HG03025 (cell line): ENCODE measurements around the gene VRTN.
"Not testable (repeated sequence)": the region's sequence is repeated elsewhere in the genome, so short reads cannot be mapped to it uniquely, and the experiment has no call there.

ENCODE experiments used
- ATAC-seq: cut with Tn5 transposase; IDR thresholded peaks from one replicate; pipeline ENCODE4 v1.9.1; 2021; ENCODE audit warnings: mild to moderate bottlenecking, moderate library complexity; ENCODE audit not compliant: unreplicated experiment, low FRiP score

VRTN gene, protein sequence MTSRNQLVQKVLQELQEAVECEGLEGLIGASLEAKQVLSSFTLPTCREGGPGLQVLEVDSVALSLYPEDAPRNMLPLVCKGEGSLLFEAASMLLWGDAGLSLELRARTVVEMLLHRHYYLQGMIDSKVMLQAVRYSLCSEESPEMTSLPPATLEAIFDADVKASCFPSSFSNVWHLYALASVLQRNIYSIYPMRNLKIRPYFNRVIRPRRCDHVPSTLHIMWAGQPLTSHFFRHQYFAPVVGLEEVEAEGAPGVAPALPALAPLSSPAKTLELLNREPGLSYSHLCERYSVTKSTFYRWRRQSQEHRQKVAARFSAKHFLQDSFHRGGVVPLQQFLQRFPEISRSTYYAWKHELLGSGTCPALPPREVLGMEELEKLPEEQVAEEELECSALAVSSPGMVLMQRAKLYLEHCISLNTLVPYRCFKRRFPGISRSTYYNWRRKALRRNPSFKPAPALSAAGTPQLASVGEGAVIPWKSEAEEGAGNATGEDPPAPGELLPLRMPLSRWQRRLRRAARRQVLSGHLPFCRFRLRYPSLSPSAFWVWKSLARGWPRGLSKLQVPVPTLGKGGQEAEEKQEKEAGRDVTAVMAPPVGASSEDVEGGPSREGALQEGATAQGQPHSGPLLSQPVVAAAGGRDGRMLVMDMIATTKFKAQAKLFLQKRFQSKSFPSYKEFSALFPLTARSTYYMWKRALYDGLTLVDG

DNA sequence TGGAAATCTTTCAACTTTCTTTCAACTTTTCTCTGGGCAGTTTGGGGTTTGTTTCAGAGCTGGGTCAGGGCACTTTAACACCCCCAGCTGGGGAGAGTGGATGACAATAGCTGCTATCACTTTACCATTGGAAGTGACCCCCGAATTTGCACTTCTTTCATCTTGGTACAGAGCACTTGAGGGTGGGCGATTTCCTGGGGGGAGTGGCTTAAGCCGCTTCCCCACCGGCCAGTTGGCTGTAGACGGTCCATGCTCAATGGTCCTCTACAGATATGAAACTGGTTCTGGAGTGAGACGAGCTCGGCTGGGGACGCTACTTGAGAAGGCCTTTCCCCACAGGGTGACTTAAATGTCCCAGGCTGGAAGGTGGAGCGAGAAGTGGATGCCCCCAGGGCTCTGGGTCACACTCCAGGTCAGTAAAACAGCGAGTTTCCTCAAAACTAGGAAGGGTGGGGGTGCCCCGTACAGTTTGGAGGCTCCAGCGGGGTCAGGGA is at the start of gene VRTN:
Gene VRTN, plus strand, starts transcription at position 231 of the 494 bp plus-strand sequence. CDS start 8,313 bp downstream, outside the sequence.
- no peak for ATAC-seq

DNA sequence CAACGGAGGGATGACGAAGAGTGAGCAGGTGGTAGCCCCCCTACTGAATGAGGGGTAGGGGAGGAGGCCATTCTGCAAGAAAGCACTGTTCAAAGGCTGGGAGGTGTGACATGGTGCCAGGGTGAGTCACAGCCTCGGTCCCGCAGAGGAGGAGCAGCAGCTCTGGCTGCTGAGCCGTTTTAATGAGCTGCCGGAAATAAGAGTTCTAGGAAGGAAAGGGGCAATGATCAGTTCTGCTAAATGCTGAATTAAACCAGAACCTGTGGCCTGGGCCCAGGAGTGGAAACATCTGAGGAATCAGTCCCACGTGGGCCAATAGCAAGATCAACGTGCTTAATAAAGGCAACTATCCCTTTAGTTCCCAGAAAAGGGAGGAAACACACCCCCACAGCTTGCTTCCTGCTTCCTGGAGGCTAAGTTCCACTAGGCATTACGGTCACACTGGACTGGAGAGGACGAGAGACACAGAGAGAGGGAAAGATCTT is 49.2 kb upstream of the VRTN start:
- ATAC-seq, result no peak

DNA sequence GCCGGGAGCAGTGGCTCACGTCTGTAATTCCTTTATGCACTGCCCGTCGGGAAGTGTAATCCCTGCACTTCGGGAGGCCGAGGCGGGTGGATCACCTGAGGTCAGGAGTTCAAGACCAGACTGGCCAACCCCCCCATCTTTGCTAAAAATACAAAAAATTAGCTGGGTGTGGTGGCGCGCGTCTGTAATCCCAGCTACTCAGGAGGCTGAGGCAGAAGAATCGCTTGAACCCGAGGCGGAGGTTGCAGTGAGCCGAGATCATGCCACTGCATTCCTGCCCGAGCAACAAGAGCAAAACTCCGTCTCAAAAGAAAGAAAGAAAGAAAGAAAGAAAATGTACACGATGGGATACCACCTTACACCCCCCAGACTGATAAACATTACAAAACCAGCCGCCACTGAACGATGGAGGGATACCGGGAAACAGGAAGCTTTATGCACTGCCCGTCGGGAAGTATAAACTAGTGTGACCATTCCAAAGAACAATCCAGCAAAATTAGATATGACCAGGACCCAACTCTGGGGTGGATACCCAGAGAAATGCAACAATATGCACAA is 46.6 kb upstream of the VRTN start:
- ATAC-seq, result no peak

DNA sequence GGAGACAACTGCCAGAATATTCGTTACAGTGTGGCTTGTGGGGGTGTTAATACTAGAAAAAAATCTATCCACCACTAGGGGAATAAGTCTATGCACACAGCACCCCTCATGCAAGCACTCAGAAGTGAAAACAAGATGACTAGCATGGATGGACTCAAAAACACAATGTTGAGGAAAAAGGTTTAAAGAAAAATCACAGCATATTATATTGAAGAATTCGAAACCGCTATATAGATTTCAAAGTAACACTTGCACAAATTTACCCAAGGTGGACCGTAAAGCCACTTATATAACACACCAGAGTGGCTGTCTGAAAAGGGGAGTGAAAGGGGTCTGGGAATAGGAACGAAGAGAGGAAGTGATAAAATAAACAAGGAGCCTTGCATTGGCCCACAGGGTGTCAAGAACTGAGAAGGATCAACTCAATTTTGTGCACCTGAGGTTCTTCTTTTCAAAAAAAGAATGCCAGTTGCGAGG is 46.1 kb upstream of the VRTN start:
- peak; percentile 23 for ATAC-seq

DNA sequence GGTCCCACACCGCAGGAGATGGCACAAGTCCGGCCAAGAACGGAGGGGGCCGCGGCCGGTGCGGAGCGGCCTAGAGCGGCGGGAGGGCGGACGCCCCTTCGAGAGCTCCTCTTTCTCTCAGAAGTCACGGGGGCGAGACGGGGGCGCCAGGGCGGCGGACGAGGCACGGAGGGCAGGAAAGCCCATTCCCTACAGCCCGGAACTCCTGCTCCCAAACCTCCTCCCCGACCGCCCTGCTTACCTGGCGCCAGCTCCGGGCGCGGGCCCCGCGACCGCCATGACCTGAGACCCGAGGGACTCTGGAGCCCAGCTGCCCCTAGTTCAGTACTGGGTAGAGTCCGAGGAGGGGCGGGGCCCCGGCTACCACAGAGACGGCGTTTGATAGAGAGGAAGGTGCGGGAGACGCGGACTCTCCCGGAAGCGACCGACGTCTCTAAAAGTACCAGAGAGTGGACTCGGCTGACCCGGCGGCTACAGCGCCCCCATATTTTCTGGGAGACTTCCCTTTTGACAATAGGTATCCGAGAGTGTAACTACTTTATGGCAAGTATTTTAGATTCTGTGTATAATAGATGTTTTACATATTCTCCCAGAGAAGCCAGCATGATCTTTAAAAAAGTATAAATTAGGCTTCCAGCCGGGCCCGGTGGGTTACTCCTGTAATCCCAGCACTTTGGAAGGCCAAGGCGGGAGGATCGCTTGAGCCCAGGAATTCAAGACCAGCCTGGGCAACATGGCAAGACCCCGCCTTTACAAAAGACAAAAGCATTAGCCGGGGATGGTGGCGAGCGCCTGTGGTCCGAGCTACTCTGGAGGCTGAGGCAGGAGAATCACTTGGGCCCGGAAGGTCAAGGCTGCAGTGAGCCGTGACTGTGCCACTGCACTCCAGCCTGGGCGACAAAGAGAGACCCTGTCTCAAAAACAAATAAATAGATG is 45.4 kb upstream of the VRTN start, which contains the start of gene ABCD4:
Gene ABCD4, minus strand, starts transcription at position 301 of the 936 bp plus-strand sequence. Its CDS starts 22 bp downstream, at position 279.
- ATAC-seq, result peak; percentile 95

DNA sequence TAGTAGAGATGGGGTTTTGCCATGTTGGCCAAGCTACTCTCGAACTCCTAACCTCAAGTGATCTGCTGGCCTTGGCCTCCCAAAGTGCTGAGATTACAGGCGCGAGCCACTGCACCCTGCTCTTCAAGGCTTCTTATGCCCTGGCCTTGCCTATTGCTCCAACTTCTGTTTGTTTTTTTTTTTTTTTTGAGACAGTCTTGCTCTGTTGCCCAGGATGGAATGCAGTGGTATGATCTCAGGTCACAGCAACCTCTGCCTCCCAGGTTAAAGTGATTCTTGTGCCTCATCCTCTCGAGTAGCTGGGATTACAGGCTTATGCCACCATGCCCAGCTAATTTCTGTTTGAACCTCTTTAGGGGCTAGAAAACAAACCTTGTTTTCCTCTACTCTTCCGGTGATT is 39.6 kb upstream of the VRTN start:
- ATAC-seq, result no peak

DNA sequence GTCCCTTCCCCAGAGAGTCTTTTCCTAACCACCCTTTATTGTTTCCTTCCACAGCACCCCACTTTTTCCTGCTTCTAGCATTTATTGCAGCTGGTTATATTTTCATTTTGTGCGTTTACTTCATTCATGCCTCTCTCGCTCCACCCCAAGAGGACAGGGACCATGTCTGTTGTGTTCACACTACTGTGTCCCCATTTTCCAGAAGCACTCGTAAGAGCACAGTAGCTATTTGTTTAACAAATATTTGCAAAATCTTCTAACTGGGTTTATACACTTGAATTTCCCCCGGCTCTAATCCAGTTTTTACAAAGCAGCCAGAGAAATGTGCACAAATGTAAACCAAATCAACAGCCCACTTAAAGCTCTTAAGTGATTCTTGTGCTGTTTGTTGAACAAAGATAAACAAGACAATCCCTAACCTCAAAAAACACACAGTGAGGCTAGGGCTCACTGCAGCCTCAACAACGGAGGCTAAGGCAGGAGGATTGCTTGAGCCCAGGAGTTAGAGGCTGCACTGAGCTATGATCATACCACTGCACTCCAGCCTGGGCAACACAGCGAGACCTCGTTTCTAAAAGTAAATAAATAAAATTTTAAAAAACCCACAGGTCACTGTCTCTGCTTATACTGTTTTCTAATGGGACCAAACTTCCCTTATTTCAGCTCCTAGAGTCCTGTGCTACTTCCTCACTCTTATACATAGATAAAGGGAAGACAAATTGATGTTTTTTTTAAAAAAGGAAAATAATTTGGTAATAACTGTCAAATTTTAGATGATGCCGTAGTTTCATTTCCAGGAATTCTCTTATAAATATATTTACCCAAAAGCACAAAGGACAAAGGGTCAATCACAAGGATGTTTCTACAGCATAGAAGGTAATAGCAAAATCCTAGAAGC is 38.9 kb upstream of the VRTN start:
- no peak for ATAC-seq

DNA sequence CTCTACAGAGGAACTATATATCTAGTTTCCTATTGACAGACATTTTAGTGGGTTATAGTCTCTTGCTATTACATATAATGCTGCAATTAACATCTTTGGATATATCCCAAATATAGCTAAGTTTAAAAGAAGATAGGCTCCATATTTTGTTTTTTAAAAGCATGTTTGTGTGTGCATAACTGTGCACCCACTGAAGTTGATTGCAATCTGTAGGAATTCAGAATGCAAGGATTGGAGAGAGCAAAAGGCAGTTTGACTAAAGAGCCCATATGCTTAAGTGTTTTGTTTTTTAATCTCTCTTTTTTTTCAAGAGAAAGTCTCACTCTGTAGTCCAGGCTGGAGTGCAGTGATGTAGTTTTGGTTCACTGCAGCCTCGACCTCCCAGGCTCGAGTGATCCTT is 36.1 kb upstream of the VRTN start:
- no peak for ATAC-seq

DNA sequence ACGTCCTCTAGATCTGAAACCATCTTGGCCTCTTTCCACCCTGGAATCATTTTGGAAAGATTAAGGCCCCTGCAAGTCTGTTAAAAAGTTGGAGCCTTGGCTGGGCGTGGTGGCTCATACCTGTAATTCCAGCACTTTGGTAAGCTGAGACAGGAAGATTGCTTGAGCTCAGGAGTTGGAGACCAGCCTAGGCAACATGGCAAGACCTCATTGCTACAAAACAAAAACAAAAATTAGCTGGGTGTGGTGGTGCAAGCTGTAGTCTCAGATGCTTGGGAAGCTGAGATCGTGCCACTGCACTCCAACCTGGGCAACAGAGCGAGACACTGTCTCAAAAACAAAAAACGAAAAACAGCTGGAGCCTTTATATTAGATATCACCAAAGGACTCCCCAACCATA is 34.7 kb upstream of the VRTN start:
- no peak for ATAC-seq

DNA sequence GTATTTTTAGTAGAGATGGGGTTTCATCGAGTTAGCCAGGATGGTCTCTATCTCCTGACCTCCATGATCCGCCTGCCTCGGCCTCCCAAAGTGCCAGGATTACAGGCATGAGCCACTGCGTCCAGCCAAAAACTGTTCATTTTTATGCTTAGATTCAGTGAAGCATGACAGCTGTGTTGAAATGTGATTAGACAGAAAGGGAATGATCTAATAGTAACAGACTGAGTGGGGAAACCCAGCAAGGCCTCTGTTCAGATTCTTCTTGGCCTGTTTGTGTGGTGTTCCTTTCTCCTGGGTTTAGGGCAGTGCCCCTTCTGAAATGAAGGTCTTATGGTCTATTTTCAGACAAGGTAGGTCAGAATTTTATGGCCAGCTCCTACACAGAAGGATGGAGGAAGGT is 33.7 kb upstream of the VRTN start:
- ATAC-seq, result no peak

DNA sequence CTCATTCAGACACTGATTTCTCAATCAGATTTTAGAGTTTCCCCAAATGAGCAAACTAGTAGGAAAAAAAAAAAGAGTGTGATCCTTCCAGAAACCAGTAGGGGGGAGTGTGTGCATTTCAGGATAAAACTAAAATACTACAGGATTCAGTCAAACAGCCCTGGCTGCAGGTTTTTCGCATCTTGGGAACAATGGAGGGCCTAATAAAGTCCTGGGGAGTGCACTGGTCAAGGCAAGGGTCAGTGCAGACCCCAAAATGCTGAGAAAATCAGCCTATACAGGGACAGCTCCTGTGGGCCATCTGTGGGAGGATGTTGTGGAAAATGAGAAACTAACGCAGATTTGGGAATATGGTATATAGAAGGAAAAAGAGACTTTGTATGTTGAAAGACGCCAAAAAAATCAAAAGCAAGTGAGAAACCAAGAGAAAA is 23.3 kb upstream of the VRTN start:
- no peak for ATAC-seq

DNA sequence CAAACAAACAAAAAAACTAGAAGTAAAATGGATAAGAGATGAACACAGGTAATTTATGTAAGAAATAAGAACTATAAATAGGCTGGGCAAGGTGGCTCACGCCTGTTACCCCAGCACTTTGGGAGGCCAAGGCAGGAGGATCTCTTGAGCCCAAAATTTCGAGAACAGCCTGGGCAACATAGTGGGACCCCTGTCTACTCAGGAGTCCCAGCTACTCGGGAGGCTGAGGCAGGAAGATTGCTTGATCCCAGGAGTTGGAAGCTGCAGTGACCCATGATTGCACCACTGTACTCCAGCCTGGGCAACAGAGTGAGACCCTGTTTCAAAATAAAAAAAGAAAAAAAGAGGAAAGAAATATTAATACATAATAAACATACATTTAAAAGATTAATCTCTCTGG is 22.8 kb upstream of the VRTN start:
- no peak for ATAC-seq

DNA sequence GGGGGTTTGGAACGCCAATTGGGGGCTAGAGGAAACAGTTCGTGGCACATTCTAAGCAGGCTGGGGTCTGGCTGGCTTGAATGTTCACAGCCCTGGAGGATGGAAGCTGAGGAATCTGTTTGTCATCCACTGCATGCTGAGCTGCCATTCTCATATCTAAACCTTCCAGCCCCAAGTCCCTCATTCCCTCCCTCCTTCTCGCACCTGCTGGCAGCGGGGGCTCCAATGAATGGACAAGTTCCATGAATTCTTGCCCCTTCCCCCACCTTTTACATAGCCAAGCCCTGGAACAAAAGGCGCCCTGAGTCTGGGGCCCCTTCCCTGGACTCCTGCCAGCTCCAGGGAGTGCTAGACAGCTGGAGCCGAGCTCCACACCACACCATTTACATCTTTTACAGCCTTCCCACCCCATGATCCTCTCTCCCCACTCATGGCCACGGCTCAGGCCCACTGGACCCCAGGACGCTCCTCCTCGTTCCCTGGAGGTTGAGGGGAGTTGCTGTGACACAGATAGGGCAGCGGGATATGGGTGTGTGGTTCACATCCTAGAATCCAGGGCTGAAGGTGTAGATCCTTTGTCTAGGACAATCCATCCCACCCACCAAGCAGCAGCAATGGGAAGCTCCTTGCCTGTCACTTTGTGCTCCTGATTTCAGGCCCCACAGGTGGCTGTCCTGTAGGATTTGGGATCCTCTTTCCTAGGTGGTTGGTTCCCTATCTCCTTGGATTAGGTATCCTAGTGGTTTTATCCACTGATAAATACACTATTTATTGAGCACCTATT is 21.7 kb upstream of the VRTN start:
- no peak for ATAC-seq

DNA sequence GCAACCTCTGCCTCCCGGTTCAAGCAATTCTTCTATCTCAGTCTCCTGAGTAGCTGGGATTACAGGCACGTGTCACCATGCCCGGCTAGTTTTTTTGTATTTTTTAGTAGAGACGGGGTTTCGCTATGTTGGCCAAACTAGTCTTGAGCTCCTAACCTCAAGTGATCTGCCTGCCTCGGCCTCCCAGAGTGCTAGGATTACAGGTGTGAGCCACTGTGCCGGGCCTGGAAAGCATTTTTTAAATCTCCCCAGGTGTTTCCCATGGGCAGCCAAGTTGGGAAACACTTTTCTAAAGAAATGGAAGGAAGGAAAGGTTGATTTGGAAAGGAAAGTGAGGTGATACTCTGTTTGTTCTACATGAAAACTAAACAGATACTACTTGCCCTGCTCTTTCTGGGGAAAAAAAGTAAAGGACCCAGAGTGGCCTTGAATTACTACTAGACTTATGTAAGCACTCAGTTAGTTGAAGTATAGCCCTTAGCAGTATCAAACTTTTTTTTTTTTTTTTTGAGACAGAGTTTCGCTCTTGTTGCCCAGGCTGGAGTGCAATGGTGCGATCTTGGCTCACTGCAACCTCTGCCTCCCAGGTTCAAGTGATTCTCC is 18.2 kb upstream of the VRTN start:
- not testable (repeated sequence) for ATAC-seq

DNA sequence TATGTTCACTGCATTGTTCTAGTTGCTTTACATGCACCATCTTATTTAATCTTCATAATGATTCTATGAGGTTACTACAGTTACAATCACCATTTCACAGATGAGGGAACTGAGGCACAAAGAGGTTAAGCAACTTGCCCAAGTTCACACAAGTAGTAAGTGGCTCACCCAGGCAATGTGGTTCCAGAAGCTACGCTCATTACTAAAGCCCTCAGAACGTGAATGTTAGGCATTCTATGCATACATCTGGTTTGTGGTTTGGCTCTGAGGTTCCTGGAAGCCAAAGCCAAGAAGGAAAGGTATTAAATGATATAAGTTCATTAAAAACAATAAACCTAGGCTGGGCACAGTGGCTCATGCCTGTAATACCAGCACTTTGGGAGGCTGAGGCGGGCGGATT is 14.4 kb upstream of the VRTN start:
- ATAC-seq, result no peak

DNA sequence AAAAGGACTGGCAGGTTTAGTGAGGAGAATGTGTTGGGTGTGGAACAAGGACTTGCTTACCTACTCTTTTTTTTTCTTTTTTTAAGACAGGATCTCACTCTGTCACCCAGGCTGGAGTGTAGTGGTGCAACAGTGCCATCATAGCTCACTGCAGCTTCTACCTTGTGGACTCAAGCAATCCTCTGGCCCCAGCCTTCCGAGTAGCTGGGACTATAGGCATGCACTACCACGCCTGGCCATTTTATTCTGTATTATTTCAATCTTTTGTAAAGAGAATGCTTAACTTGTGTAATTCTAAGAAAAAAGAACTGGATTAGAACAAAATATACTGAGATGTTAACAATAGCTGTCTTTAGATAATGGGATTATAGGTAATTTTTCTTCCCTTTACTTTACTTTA is 1.9 kb upstream of the VRTN start:
- no peak for ATAC-seq

DNA sequence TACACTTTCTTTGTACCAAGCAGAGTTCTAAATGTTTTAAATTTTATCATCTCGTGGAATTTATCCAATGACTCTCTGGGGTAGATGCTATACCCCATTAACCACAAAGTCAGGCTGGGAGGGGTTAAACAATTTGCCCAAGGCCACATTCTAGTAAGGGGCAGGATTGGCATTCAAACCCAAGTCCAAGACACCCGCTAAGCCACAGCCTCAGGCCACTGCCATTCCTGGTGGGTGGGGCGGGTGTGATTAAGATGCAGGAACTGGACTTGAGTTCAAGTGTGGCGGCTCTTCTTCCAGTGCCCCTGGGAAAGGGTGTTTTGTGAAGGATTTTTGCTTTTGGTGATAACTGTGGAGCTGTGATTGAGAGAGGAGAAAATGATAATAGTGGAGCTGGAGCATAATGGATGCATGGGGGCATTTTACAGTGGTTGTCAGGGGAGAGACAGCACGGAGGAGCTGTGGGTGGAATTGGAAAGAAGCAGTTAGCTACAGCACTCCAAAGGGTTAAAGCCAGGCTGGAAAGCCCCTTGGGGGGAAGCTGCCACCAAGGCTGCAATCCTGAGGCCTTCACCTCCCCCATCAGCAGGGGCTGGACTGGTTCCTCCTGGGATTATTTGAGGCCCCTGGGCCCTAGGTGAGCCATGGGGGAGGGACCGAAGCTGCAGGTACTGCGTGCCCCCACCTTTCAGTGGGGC is 1.0 kb upstream of the VRTN start:
- no peak for ATAC-seq
